ENCODE measurements around the gene MAMDC2.
"Not testable (repeated sequence)": the region's sequence is repeated elsewhere in the genome, so short reads cannot be mapped to it uniquely, and the experiment has no call there.

MAMDC2 gene

GRCh38 chr9:70170151-70170790 is 126.6 kb downstream of the MAMDC2 start:
- in situ Hi-C loops (cut with MboI; ENCODE audit: low sequenced_read_pairs): no loop called here

GRCh38 chr9:70172532-70172931 is 128.9 kb downstream of the MAMDC2 start:
- in situ Hi-C loops (cut with MboI; ENCODE audit: low sequenced_read_pairs): no loop called here

GRCh38 chr9:70177121-70177520 is 133.5 kb downstream of the MAMDC2 start:
- in situ Hi-C loops (cut with MboI; ENCODE audit: low sequenced_read_pairs): no loop called here

GRCh38 chr9:70192707-70193106 is 149.1 kb downstream of the MAMDC2 start:
- in situ Hi-C loops (cut with MboI; ENCODE audit: low sequenced_read_pairs): no loop called here

- in situ Hi-C loops (cut with MboI; ENCODE audit: low sequenced_read_pairs): no loop called here
These were observed 151.8 kb downstream of the MAMDC2 start for GRCh38 chr9:70195456-70195855.

GRCh38 chr9:70197216-70198044 is 153.8 kb downstream of the MAMDC2 start:
- in situ Hi-C loops (cut with MboI; ENCODE audit: low sequenced_read_pairs): no loop called here

- in situ Hi-C loops (cut with MboI; ENCODE audit: low sequenced_read_pairs): not testable (repeated sequence)
These were observed 161.1 kb downstream of the MAMDC2 start for GRCh38 chr9:70204743-70205142.

GRCh38 chr9:70205366-70206020 is 161.8 kb downstream of the MAMDC2 start:
- in situ Hi-C loops (cut with MboI; ENCODE audit: low sequenced_read_pairs): no loop called here

GRCh38 chr9:70217029-70217428 is 173.4 kb downstream of the MAMDC2 start:
- in situ Hi-C loops (cut with MboI; ENCODE audit: low sequenced_read_pairs): no loop called here

- in situ Hi-C loops (cut with MboI; ENCODE audit: low sequenced_read_pairs): no loop called here
These were observed 175.1 kb downstream of the MAMDC2 start for GRCh38 chr9:70218767-70219166.

- in situ Hi-C loops (cut with MboI; ENCODE audit: low sequenced_read_pairs): no loop called here
These were observed 176.6 kb downstream of the MAMDC2 start for GRCh38 chr9:70220216-70220615.

GRCh38 chr9:70222354-70222753 is 178.7 kb downstream of the MAMDC2 start:
- in situ Hi-C loops (cut with MboI; ENCODE audit: low sequenced_read_pairs): no loop called here

GRCh38 chr9:70228118-70228517 is 184.5 kb downstream of the MAMDC2 start:
- in situ Hi-C loops (cut with MboI; ENCODE audit: low sequenced_read_pairs): loop anchor here (25.0 kb wide), 1 partner anchor 266 kb away; no protein-coding TSS in a partner anchor

- in situ Hi-C loops (cut with MboI; ENCODE audit: low sequenced_read_pairs): loop anchor here (25.0 kb wide), 1 partner anchor 266 kb away; no protein-coding TSS in a partner anchor
These were observed 185.0 kb downstream of the MAMDC2 start for GRCh38 chr9:70228611-70229010.

GRCh38 chr9:70229026-70229425 is 185.4 kb downstream of the MAMDC2 start:
- in situ Hi-C loops (cut with MboI; ENCODE audit: low sequenced_read_pairs): loop anchor here (25.0 kb wide), 1 partner anchor 267 kb away; no protein-coding TSS in a partner anchor

GRCh38 chr9:70229579-70229978 is 185.9 kb downstream of the MAMDC2 start:
- in situ Hi-C loops (cut with MboI; ENCODE audit: low sequenced_read_pairs): loop anchor here (25.0 kb wide), 1 partner anchor 267 kb away; no protein-coding TSS in a partner anchor

- in situ Hi-C loops (cut with MboI; ENCODE audit: low sequenced_read_pairs): loop anchor here (25.0 kb wide), 1 partner anchor 270 kb away; no protein-coding TSS in a partner anchor
These were observed 188.8 kb downstream of the MAMDC2 start for GRCh38 chr9:70232476-70232875.

GRCh38 chr9:70234208-70234607 is 190.6 kb downstream of the MAMDC2 start:
- in situ Hi-C loops (cut with MboI; ENCODE audit: low sequenced_read_pairs): loop anchor here (25.0 kb wide), 1 partner anchor 272 kb away; no protein-coding TSS in a partner anchor

- in situ Hi-C loops (cut with MboI; ENCODE audit: low sequenced_read_pairs): loop anchor here (25.0 kb wide), 1 partner anchor 284 kb away; no protein-coding TSS in a partner anchor
These were observed 202.3 kb downstream of the MAMDC2 start for GRCh38 chr9:70245952-70246351.

GRCh38 chr9:70250221-70250620 is 206.6 kb downstream of the MAMDC2 start:
- in situ Hi-C loops (cut with MboI; ENCODE audit: low sequenced_read_pairs): no loop called here

- in situ Hi-C loops (cut with MboI; ENCODE audit: low sequenced_read_pairs): no loop called here
These were observed 211.8 kb downstream of the MAMDC2 start for GRCh38 chr9:70255486-70255885.

Measured in HL-60/S4 (cell line).